NCI-H1417 treated with DMSO at 0.1 percent for 48 hours (cell line): ENCODE data around the gene MYO18B.

ENCODE experiments used
- DNase-seq: peaks from one replicate; lab custom pipeline; 2025; lab: John Stamatoyannopoulos, UW

MYO18B gene

DNA sequence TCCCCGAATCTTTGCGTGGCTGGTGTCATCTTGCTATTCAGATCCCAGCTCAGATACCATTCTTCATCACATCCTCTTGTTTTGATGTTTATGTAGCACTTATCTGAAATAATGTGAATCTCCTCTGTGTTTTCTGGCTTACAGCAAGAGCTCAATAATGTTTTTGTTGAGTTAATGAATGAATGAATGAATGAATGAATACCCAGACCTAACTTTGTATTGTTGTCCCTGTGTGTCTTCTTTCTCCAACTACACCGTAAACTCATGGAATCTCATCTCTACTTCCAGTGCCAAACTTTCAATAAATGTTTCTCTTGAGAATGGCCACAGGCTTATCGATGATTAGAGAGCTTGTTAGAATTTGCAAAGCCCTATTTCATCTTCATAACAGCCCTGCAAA is 110.2 kb downstream of the MYO18B start:
- DNase-seq: no peak

DNA sequence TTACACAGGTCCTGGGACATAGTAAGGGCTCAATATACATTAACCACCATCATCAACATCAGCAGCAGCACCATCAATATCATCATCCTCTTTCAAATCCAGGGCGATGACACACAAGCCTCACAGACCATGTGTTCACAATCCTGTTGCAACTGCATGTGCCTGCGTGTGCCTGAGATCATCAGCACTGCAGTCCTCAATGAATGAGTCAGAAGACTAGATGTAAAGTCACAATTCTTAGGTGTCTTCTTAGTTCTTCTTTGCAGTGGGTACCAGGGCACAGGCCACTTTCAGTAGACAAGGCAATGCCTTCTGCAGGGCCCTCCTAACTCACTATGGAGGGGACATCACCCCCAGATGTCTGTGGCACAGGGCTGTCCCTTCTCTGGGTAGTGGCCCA is 111.1 kb downstream of the MYO18B start:
- no peak for DNase-seq

DNA sequence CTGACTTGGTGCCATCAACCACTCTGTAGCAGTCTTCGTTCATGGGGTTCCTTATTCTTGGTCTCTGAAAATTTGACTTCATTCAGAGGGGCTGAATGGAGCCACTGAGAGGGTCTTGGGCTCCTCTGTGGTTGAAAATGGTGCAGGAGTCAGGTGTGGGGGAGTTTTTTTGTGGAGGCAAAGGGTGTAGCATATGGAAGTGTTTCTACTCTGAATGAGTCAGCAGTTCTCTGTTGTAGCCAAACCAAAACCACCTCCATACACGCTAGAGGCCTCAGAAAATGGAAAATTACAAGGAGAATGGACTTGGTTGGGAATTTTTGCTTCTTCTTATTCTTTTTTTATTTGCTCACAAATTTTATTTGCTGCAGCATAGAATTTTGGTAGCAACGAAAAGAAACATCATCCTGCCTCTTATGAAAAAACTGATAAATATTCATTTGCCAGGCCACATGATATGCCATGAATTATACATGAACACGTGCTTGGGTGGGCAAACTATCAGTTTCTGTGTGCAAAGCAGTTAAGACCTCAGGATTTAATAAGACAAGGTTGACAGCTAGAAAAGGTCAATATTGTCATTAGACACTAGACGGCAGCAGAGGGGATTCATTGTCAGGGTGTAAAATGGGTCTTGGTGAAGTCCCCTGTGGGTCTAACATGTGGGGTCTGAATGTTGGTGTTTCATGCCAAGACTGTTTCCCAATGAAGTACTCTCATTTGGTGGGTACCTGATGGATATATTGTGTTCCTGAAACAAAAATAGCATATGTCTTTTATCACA is 111.7 kb downstream of the MYO18B start:
- DNase-seq: no peak

DNA sequence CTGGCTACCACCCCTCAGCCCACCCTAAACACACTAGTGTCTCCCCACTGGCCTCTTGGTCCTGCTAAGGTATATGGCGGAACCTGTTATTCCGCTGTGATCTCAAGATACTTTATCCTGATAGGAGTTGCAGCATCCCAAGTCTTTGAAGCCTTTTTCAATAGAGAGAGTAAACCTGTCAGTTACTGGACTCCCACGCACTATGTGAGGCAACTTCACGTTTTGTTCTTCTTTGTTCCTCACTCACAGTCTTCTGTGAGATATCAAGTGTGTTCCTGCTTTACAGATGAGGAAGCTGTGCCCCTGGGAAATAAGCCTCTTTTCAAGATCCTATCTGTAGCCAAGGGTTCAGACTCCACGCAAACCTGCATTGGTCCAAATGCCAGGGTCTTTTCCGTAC is 127.8 kb downstream of the MYO18B start:
- no peak for DNase-seq

- DNase-seq: no peak
Measured at GRCh38 chr22:25874327-25874726, 132.3 kb downstream of the MYO18B start.

DNA sequence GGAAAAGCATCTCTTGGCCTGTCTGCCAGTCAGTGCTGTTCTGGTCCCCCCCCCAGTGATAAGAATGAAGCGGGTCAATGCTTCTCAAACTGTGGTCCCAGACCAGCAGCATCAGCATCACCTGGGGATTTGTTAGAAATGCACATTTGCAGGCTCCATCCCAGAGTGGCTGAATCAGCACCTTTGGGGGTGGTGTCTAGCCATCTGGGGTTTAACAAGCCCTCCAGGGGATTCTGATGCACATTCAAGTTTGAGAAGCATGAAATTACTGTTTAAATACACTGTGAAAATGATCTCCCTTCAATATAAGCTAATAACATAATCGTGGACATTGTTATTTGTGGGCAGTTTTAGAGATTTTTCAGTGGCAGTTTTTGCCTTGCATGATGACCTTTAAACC is 133.5 kb downstream of the MYO18B start:
- DNase-seq: no peak

DNA sequence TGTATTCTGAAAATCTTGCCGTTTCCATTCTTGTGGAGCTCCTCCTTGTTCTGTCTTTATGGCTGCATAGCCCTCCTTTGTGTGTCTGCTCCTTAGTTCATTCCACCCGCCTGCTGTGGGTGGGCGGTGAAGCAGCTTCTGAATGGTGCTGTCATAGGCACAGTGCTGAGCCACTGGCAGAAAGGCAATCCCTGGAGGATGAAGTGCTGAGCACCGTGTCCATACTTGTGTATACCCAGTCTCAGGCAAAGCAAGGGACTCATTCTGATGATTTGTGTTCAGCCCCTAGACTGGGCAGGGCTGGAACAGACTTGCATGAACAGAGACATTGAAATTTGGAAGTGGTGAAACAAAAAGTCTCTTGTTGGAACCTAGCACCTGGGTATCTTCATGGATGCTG is 134.9 kb downstream of the MYO18B start:
- no peak for DNase-seq

DNA sequence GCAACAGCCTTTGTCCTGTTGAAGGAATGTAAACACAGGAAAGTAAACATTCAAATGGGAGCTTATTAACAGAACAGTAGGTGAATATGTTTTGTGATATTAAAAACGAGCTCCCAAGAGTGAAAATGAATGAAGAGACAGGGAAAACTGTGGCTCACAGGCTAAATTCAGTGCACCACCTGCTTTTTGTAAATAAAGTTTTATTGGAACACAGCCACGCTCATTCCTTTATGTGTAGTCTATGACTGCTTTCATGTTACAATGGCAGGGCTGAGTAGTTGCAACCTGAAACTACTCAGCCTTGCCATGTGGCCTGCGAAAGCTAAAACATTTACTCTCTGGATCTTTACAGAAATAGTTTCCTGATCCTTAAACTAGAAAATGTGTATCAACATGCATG is 136.9 kb downstream of the MYO18B start:
- DNase-seq: peak; percentile 36

DNA sequence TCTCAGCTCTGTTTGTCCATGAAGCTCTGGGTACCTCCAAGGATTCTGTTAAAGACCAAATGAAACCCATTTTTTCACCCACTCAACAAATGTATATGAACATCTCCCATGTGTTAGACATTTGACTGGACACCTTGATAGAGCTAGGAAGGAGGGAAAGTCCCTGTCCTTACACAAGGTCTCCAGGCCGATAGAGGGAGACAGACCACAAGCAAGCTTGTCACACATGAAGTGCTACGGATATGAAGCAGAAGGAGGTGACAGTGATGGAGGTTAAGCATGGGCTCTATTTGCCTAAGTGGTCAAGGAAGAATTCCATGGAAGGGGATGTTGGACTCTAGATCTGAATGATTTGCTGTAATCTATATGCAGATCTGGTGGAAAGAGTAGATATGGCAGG is 138.5 kb downstream of the MYO18B start:
- no peak for DNase-seq

- no peak for DNase-seq
Measured at GRCh38 chr22:25881210-25881755, 139.3 kb downstream of the MYO18B start.

- DNase-seq: no peak
Measured at GRCh38 chr22:25882360-25882759, 140.4 kb downstream of the MYO18B start.

GRCh38 chr22:25883482-25884033 is 141.6 kb downstream of the MYO18B start:
- DNase-seq: no peak

GRCh38 chr22:25884121-25884520 is 142.1 kb downstream of the MYO18B start:
- DNase-seq: no peak

DNA sequence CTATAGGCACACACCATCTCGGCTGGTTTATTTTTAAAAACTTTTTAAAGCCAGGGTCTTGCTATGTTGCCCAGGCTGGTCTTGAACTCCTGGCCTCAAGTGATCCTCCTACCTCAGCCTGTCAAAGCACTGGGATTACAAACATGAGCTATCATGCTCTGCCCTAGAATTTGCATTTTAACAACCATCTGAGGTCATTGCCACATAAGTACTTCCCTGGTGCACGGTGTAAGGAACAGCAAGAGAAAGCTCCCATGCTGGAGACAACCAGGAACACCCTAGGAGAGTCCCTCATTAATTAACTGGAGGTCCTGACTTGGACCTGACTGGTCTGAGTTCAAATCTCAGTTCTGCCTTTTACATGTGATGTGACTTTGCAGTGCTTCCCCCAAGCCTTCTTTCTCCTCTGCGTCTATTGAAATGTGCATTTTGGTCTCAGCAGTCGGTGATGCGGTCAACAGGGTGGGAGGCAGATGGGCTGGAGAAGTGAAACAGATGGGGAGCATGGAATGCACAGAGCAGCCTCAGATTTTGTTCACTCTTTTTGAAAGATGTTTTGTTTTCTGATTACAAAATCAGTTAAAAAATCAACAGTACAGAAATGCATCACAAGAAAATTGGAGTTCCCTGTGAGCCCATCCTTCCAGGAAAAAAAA is 146.5 kb downstream of the MYO18B start:
- DNase-seq: no peak

- DNase-seq: no peak
Measured at GRCh38 chr22:25890651-25891050, 148.7 kb downstream of the MYO18B start.

DNA sequence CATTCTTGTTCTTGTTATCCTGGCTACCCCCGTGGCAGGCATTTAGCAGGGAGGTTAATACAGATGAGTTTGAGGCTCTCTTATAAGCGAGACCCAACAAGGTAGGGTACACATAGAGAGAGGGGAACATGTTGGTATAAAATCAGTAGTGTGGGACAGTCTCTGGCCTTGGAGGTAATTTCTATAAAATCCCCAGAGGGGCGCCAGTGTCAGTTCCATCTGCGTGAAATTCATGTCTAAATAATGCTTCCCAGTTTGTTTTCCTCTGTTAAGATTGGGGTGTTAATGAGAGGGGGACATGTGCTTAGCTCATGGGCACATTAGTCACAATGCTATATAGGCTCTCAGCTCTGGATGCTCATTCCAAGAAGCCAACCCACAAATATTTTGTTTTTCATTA is 150.7 kb downstream of the MYO18B start:
- DNase-seq: no peak

- DNase-seq: no peak
Measured at GRCh38 chr22:25895678-25896077, 153.7 kb downstream of the MYO18B start.

- no peak for DNase-seq
Measured at GRCh38 chr22:25896098-25896497, 154.1 kb downstream of the MYO18B start.

DNA sequence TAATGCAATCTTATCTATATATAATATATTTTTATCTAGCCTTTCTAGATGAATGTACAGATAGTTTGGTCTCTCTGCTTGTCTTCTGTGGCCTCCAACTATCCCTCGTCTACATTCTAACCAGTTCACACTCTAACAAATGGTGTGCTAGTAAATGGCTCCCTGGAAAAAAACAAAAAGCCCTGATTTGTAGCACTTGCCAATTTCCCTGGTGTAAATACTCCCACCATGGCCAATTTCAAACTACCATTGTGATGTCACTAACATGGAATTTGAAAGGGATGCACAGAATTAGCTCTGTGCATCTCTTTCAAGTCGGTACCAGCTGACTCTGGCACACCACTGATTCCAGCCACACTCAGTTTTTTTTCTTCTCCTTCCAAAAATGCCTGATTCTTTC is 154.6 kb downstream of the MYO18B start:
- DNase-seq: no peak

- no peak for DNase-seq
Measured at GRCh38 chr22:25898707-25899365, 156.8 kb downstream of the MYO18B start.

- DNase-seq: no peak
Measured at GRCh38 chr22:25899566-25899965, 157.6 kb downstream of the MYO18B start.

DNA sequence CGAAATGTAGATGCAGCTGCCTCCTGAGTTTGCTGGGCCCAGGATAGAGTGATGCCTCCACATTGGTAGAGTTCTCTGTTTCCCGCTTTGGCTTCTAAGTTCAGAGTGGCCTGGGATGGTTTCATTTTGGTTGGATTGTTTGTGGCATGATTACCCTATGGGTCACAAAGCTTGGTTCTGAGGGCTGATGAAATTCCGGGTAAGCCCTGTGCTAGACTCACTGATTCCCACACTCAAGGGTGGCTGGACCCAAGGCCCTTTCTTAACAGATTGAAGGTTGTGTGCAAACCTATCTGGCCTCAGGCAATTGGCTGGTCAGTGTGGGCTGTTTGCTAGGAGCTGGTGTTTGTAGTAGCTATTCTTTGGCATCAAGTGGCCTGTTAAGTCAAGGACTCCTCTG is 158.4 kb downstream of the MYO18B start:
- no peak for DNase-seq

DNA sequence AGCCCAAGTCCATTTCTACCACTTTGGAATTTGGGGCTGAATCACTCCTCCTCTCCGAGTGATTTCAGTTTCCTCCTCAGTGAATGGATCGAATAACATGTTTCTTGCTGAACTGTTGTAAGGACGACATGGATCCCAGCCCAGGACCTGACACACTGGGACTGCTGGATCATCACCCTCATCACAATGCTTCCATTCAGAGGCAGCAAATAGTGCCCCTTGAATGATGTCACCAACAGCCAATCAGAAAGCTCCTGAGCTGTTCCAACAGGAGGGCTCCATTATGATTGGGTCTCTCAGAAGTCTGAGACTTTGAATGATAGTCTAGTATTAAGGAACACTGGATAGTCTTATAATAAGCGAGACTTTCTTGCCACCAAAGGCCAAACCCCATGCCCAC is 158.9 kb downstream of the MYO18B start:
- no peak for DNase-seq
